ENCODE results near the gene DEPP1. TPM values are rescaled to one million over a fixed set of nuclear protein-coding genes. Genes with fewer than 3 reads are reported as not detected.
A peak's percentile ranks its signal among the peaks of the same experiment; 100 is the strongest.

The DEPP1 gene
- total and polyA plus RNA-seq, 10 of the 15 experiments (the other 5 are each of a cell fraction or from before 2014, with no cell fraction given), result 1.7 to 12.1 (median 7.3) TPM

- TF ChIP-seq PAX5 (IDR thresholded peaks at IDR 0.05; ENCODE audit: borderline replicate concordance, low read depth, low read length) (0 out of 2 replicates have a peak, but pooled peaks have one; percentile 34), EED (IDR thresholded peaks at IDR 0.05; ENCODE audit: low read depth) (peak; percentile 90), IKZF1 (conservative IDR thresholded peaks at IDR 0.05) (peak; percentile 92), ZSCAN29 (IDR thresholded peaks at IDR 0.05) (no peak), RAD21 (IDR thresholded peaks at IDR 0.05; ENCODE audit: insufficient read depth, low read depth, low read length) (no peak), LARP7 (IDR thresholded peaks at IDR 0.05) (no peak), TARDBP (IDR thresholded peaks at IDR 0.05; ENCODE audit: borderline replicate concordance) (no peak), TCF12 (IDR thresholded peaks at IDR 0.05; ENCODE audit: low read depth, low read length) (peak; percentile 58)
- TF ChIP-seq, protein P1, sequence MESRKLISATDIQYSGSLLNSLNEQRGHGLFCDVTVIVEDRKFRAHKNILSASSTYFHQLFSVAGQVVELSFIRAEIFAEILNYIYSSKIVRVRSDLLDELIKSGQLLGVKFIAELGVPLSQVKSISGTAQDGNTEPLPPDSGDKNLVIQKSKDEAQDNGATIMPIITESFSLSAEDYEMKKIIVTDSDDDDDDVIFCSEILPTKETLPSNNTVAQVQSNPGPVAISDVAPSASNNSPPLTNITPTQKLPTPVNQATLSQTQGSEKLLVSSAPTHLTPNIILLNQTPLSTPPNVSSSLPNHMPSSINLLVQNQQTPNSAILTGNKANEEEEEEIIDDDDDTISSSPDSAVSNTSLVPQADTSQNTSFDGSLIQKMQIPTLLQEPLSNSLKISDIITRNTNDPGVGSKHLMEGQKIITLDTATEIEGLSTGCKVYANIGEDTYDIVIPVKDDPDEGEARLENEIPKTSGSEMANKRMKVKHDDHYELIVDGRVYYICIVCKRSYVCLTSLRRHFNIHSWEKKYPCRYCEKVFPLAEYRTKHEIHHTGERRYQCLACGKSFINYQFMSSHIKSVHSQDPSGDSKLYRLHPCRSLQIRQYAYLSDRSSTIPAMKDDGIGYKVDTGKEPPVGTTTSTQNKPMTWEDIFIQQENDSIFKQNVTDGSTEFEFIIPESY (IDR thresholded peaks at IDR 0.05), result no peak
These were observed 31.0 kb downstream of the DEPP1 start (continued) for GRCh38 chr10:44947371-44948152.

DNA sequence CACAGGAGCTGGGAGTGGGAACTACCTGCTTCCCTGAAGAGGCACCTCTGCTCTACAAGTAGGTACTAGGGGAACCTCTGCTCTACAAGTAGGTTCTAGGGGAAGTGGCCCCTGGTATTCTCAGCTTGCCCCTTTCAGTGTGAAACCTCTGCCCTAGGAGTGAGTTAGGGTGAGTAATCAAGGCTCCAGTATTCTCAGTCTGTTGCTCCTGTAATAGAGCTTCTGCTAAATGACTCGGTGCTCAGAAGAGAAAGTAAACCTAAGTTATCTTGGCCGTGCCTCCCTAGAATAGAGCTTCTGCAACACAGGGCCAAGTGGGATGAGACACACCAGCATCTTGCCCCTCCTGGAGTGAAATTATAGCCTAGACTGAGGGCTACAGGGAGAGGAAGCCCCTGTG, 32.4 kb downstream of the DEPP1 start:
- POLR2A ChIA-PET, result interaction anchor here (1.1 to 8.5 kb wide), 6 partner anchors 13 to 34 kb away, joined by 3 to 174 read pairs (median 6); partner anchors contain the start of genes DEPP1 and RASSF4
- no TSS peak for BruUV-seq (replicated peaks)
- ATAC-seq, result peak; percentile 71
- TF ChIP-seq MYC (IDR thresholded peaks at IDR 0.05; ENCODE audit: insufficient read depth, insufficient read length, insufficient replicate concordance, low read length, severe bottlenecking) (no peak), SIN3A (IDR thresholded peaks at IDR 0.05; ENCODE audit: low read depth, low read length) (no peak), PBX3 (IDR thresholded peaks at IDR 0.05; ENCODE audit: insufficient replicate concordance, low read depth, low read length) (no peak), GATAD2B (conservative IDR thresholded peaks at IDR 0.05; ENCODE audit: low read depth) (no peak), SREBF2 (IDR thresholded peaks at IDR 0.05; ENCODE audit: low read length) (no peak), SP1 (IDR thresholded peaks at IDR 0.05; ENCODE audit: low read depth, low read length) (no peak), CBX3 (IDR thresholded peaks at IDR 0.05; ENCODE audit: borderline replicate concordance, low read depth) (no peak), LARP7 (IDR thresholded peaks at IDR 0.05) (no peak), SMC3 (IDR thresholded peaks at IDR 0.05; ENCODE audit: borderline replicate concordance, low read length) (no peak), KAT2A (conservative IDR thresholded peaks at IDR 0.05; ENCODE audit: control insufficient read depth, low read depth, low read length) (no peak), BCL11A (IDR thresholded peaks at IDR 0.05; ENCODE audit: low read depth, low read length) (no peak), MTA3 (IDR thresholded peaks at IDR 0.05; ENCODE audit: borderline replicate concordance, low read length) (no peak), IKZF1 (conservative IDR thresholded peaks at IDR 0.05) (peak; percentile 24; the same call in 1 of the 2 replicates), SPI1 (IDR thresholded peaks at IDR 0.05; ENCODE audit: borderline replicate concordance, insufficient read depth, low read depth, low read length) (peak; percentile 46; the same call in 1 of the 2 replicates)

More for the DNA sequence above, 32.4 kb downstream of the DEPP1 start:
- Histone ChIP-seq H4K20me1 (ENCODE audit: control insufficient read depth, insufficient read depth) (no peaks in the 10 kb centered on the region), H3K4me3 (no peak overlapping the region), H3K27ac (ENCODE audit: control insufficient read depth, insufficient read depth) (peak overlapping the region; percentile 60), H3K4me1 (ENCODE audit: control insufficient read depth, insufficient read depth, low read length) (peaks cover 51% of the 10 kb centered on the region), H3K9me3 (replicated peaks; ENCODE audit: control insufficient read depth, insufficient read depth, low read length) (peaks cover 13% of the 10 kb centered on the region), H3K36me3 (ENCODE audit: control insufficient read depth in 2 of 2, insufficient read depth in 2 of 2, low read length in 1 of 2) (no peaks in the 10 kb centered on the region), H3K79me2 (ENCODE audit: control insufficient read depth, insufficient read depth, low read length) (no peaks in the 10 kb centered on the region), H3K27me3 (replicated peaks in 1 of 2; ENCODE audit: control insufficient read depth in 2 of 2, insufficient read depth in 2 of 2, low read length in 1 of 2) (no peaks in the 10 kb centered on the region), H3K9ac (ENCODE audit: control insufficient read depth, insufficient read depth, low read length) (no peak overlapping the region), H3K4me2 (ENCODE audit: control insufficient read depth, insufficient read depth) (peak overlapping the region; percentile 65), H2AFZ (ENCODE audit: control insufficient read depth, low read depth, low read length) (peak overlapping the region; percentile 1; the same call in 1 of the 2 replicates)
- intact Hi-C loops (cut with micrococcal nuclease; ENCODE audit: unreplicated experiment) (loop anchor here (2.0 kb wide), 1 partner anchor 21 kb away; no protein-coding TSS in a partner anchor), in situ Hi-C loops (cut with MboI) (no loop called here)
- WGBS (ENCODE audit: insufficient coverage, insufficient replicate concordance, low lambda C conversion rate, missing lambda C conversion rate), result 0% methylated on average over 2 of the region's 2 CpGs
- CTCF ChIA-PET, result interaction anchor here (0.7 to 6.8 kb wide), 11 partner anchors 8 to 55 kb away, joined by 3 to 80 read pairs (median 5); partner anchors contain the start of genes DEPP1 and RASSF4
- RAD21 ChIA-PET (ENCODE audit: unreplicated experiment), result interaction anchor here (0.9 to 7.5 kb wide), 9 partner anchors 12 to 34 kb away, joined by 3 to 60 read pairs (median 16); partner anchors contain the start of gene RASSF4
- DNase-seq (ENCODE audit: low read depth, low spot score) (no peak), FAIRE-seq (peak; percentile 74)
- SMC1A ChIA-PET (ENCODE audit: uncharacterized antibody, unreplicated experiment), result interaction anchor here (0.8 to 8.4 kb wide), 7 partner anchors 8 to 33 kb away, joined by 5 to 147 read pairs (median 15); partner anchors contain the start of genes DEPP1 and RASSF4
